Measurements from ENCODE around the gene SKI. TPM values are rescaled to one million over a fixed set of nuclear protein-coding genes. Genes with fewer than 3 reads are reported as not detected.

The SKI gene
- total RNA-seq, 1 experiment from 2014 or later = 89.5 TPM

DNA sequence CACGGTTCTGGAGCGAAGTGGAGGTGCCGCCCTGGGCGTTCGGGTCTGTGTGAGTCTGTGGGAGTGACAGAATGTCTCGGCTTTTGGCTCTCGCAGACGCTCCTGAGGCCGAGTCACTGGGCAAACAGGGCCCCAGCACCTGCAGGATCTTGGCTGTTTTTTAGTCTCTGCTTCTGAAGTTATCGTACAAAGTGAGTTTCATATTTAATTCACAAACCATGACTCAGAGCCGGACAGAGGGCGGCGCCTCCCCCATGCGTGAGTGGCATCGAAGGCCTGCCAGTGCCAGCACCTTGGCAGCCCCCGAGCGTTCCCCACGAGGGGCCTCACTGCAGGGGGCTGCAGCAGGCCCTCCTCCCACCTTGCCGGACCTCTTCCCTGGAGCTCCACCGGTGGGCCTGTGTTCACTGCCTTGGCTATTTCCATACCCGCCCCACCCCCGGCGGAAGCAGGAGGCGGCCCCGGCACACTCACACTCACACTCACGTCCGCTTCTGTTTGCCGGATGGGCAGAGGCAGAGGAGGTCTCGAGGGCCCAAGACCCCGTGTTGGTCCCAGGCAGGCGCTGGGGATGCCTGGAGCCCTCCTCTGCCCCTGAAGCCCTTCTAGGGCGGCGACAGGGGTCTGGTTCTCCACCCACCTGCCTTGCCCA is 106.9 kb downstream of the SKI start:
- Histone ChIP-seq H3K79me1 (ENCODE audit: insufficient read depth, low read depth, low read length, poor library complexity, severe bottlenecking) (no peaks in the 10 kb centered on the region), H3K4me2 (ENCODE audit: insufficient read depth, insufficient read length, low read length) (no peak overlapping the region), H2BK12ac (ENCODE audit: insufficient read length, low read depth, low read length) (no peak overlapping the region), H4K8ac (replicated peaks; ENCODE audit: insufficient read length, low read depth, low read length) (no peak overlapping the region), H2AK5ac (ENCODE audit: insufficient read length, low read length) (no peak overlapping the region), H3K27ac (ENCODE audit: insufficient read length, low read depth, low read length) (no peak overlapping the region), H3K9ac (ENCODE audit: extremely low read depth, insufficient read length, low read length) (no peak overlapping the region), H3K14ac (ENCODE audit: insufficient read depth, low read length) (no peak overlapping the region), H3K4ac (ENCODE audit: low read depth, low read length) (no peak overlapping the region), H2BK5ac (ENCODE audit: insufficient read length, low read length) (no peak overlapping the region), H3K27me3 (ENCODE audit: insufficient read depth, low read length) (no peaks in the 10 kb centered on the region), H2BK120ac (ENCODE audit: low read depth, low read length, poor library complexity, severe bottlenecking) (no peak overlapping the region), H3K18ac (ENCODE audit: insufficient read length, low read depth, low read length) (no peak overlapping the region), H2BK20ac (ENCODE audit: low read depth, low read length, poor library complexity, severe bottlenecking) (no peak overlapping the region), H2AFZ (ENCODE audit: low read length) (no peak overlapping the region), H3K9me3 (ENCODE audit: control insufficient read depth, low read depth, low read length) (no peaks in the 10 kb centered on the region), H3K79me2 (ENCODE audit: insufficient read depth, low read length) (no peaks in the 10 kb centered on the region), H2BK15ac (ENCODE audit: low read depth, low read length) (no peak overlapping the region), H3K4me1 (ENCODE audit: insufficient read depth, low read length) (no peaks in the 10 kb centered on the region), H3K23ac (ENCODE audit: insufficient read length, low read depth, low read length) (no peak overlapping the region), H3K23me2 (ENCODE audit: insufficient read length, low read depth, low read length, poor library complexity, severe bottlenecking) (no peaks in the 10 kb centered on the region), H4K5ac (ENCODE audit: insufficient read length, low read depth, low read length) (no peak overlapping the region), H3K56ac (ENCODE audit: insufficient read length, low read depth, low read length) (no peak overlapping the region), H3T11ph (ENCODE audit: low read length) (no peak overlapping the region), H4K20me1 (ENCODE audit: control insufficient read depth, insufficient read depth, insufficient read length) (no peaks in the 10 kb centered on the region), H4K91ac (ENCODE audit: insufficient read length, low read depth, low read length) (no peak overlapping the region)
- H3K4me1 Mint-ChIP-seq = peaks cover 0 to 10% of the 10 kb centered on the region in 2 experiments; a peak in 2 of 4 replicates
- no peak for DNase-seq
- WGBS (ENCODE audit: extremely low coverage, insufficient read length, low lambda C conversion rate) = no CpG with 5 or more reads among the region's 33 CpGs
- H3K4me3 Mint-ChIP-seq = no peak overlapping the region
- TF ChIP-seq, protein P1, sequence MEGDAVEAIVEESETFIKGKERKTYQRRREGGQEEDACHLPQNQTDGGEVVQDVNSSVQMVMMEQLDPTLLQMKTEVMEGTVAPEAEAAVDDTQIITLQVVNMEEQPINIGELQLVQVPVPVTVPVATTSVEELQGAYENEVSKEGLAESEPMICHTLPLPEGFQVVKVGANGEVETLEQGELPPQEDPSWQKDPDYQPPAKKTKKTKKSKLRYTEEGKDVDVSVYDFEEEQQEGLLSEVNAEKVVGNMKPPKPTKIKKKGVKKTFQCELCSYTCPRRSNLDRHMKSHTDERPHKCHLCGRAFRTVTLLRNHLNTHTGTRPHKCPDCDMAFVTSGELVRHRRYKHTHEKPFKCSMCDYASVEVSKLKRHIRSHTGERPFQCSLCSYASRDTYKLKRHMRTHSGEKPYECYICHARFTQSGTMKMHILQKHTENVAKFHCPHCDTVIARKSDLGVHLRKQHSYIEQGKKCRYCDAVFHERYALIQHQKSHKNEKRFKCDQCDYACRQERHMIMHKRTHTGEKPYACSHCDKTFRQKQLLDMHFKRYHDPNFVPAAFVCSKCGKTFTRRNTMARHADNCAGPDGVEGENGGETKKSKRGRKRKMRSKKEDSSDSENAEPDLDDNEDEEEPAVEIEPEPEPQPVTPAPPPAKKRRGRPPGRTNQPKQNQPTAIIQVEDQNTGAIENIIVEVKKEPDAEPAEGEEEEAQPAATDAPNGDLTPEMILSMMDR (conservative IDR thresholded peaks at IDR 0.05) = no peak
- peaks cover 10 to 13% of the 10 kb centered on the region in 2 experiments for H3K9me3 Mint-ChIP-seq
- H3K27me3 Mint-ChIP-seq (ENCODE audit: low read depth) = no peaks in the 10 kb centered on the region
- H3K36me3 Mint-ChIP-seq (ENCODE audit: insufficient read depth in 1 of 3, low read depth in 3 of 3) = peaks cover 0 to 5% (median 2%) of the 10 kb centered on the region in 3 experiments; a peak in 2 of 7 replicates
- 0 out of 7 replicates have a peak overlapping the region, but pooled peaks of 2 of the 3 experiments have one; percentile 52 to 73 for H3K27ac Mint-ChIP-seq
